Skeletal muscle tissue (tissue), 4 donors: Measurements from ENCODE around the gene PDGFB. TPM values are rescaled to one million over a fixed set of nuclear protein-coding genes. Genes with fewer than 3 reads are reported as not detected.

Source experiments
- H3K27ac ChIP-seq: one replicate; pipeline ENCODE4 v1.7.0; 2013; ENCODE audit warnings: mild to moderate bottlenecking, low read depth, low read length, inconsistent platforms
- H3K27me3 ChIP-seq, 3 donors: one replicate each; pipeline ENCODE4 v1.7.0; 2013; ENCODE audit warnings: low read length in 3 of 3; ENCODE audit not compliant: control insufficient read depth in 3 of 3, insufficient read depth in 3 of 3
- H3K36me3 ChIP-seq, 3 donors: one replicate each; pipeline ENCODE4 v1.7.0; 2013; ENCODE audit warnings: low read length in 3 of 3; ENCODE audit not compliant: control insufficient read depth in 3 of 3, insufficient read depth in 3 of 3
- H3K4me1 ChIP-seq, 3 donors: one replicate each; pipeline ENCODE4 v1.7.0; 2013; ENCODE audit warnings: low read length in 3 of 3, mild to moderate bottlenecking in 3 of 3; ENCODE audit not compliant: control insufficient read depth in 3 of 3, insufficient read depth in 3 of 3
- H3K4me3 ChIP-seq, 3 donors: one replicate each; pipeline ENCODE4 v1.7.0; 2013; ENCODE audit warnings: low read length in 3 of 3
- H3K9ac ChIP-seq, 3 donors: one replicate each; pipeline ENCODE4 v1.7.0; 2013; ENCODE audit warnings: low read length in 3 of 3, mild to moderate bottlenecking in 3 of 3, moderate library complexity in 2 of 3, low read depth in 1 of 3
- H3K9me3 ChIP-seq, 3 donors: one replicate each; pipeline ENCODE4 v1.7.0; 2013; ENCODE audit warnings: low read length in 3 of 3; ENCODE audit not compliant: control insufficient read depth in 3 of 3
- total RNA-seq: library from RNA; depleted of rRNA; stranded (reverse); fragments of >200 nt; gene quantifications from one replicate; pipeline ENCODE4 v1.2.3, GENCODE V29; 2014
- donor health status: Osteomylitis.

The PDGFB gene
- total RNA-seq, 1 donor from 2014 or later = 8.9 TPM

GRCh38 chr22:39229075-39229474 is 15.7 kb downstream of the PDGFB start:
- Histone ChIP-seq H3K4me1 (peaks cover 27 to 53% (median 48%) of the 10 kb centered on the region in 3 donors), H3K9me3 (no peaks in the 10 kb centered on the region), H3K27ac (no peak overlapping the region), H3K36me3 (peaks cover 25 to 65% (median 48%) of the 10 kb centered on the region in 3 donors), H3K27me3 (no peaks in the 10 kb centered on the region), H3K4me3 (no peak overlapping the region), H3K9ac (no peak overlapping the region)

- Histone ChIP-seq H3K4me1 (peaks cover 15 to 39% (median 35%) of the 10 kb centered on the region in 3 donors), H3K27ac (peak overlapping the region; percentile 77), H3K27me3 (no peaks in the 10 kb centered on the region), H3K4me3 (no peak overlapping the region), H3K9ac (peak overlapping the region in 2 of 3 donors; percentile 19 to 79), H3K36me3 (peaks cover 27 to 74% (median 55%) of the 10 kb centered on the region in 3 donors), H3K9me3 (no peaks in the 10 kb centered on the region)
Measured at GRCh38 chr22:39227542-39228272, 17.1 kb downstream of the PDGFB start.

GRCh38 chr22:39226353-39226752 is 18.4 kb downstream of the PDGFB start:
- Histone ChIP-seq H3K27ac (no peak overlapping the region), H3K36me3 (peaks cover 25 to 72% (median 58%) of the 10 kb centered on the region in 3 donors), H3K9me3 (no peaks in the 10 kb centered on the region), H3K4me3 (no peak overlapping the region), H3K4me1 (peaks cover 4 to 26% (median 22%) of the 10 kb centered on the region in 3 donors), H3K27me3 (no peaks in the 10 kb centered on the region), H3K9ac (no peak overlapping the region)

GRCh38 chr22:39225591-39225990 is 19.2 kb downstream of the PDGFB start:
- no peak overlapping the region for H3K4me3 ChIP-seq
- H3K27me3 ChIP-seq = no peaks in the 10 kb centered on the region
- no peak overlapping the region for H3K9ac ChIP-seq
- no peaks in the 10 kb centered on the region for H3K9me3 ChIP-seq
- no peak overlapping the region for H3K27ac ChIP-seq
- peaks cover 22 to 64% (median 51%) of the 10 kb centered on the region in 3 donors for H3K36me3 ChIP-seq
- H3K4me1 ChIP-seq = peaks cover 4 to 18% (median 15%) of the 10 kb centered on the region in 3 donors

- Histone ChIP-seq H3K9me3 (no peaks in the 10 kb centered on the region), H3K36me3 (peaks cover 22 to 58% (median 44%) of the 10 kb centered on the region in 3 donors), H3K4me1 (peaks cover 4 to 14% (median 11%) of the 10 kb centered on the region in 3 donors), H3K4me3 (no peak overlapping the region), H3K27me3 (no peaks in the 10 kb centered on the region), H3K9ac (no peak overlapping the region), H3K27ac (no peak overlapping the region)
Measured at GRCh38 chr22:39224550-39224949, 20.2 kb downstream of the PDGFB start.

- peaks cover 22 to 54% (median 37%) of the 10 kb centered on the region in 3 donors for H3K36me3 ChIP-seq
- H3K4me1 ChIP-seq = peaks cover 4 to 12% (median 10%) of the 10 kb centered on the region in 3 donors
- H3K9me3 ChIP-seq = no peaks in the 10 kb centered on the region
- H3K27me3 ChIP-seq = no peaks in the 10 kb centered on the region
- no peak overlapping the region for H3K27ac ChIP-seq
- H3K9ac ChIP-seq = no peak overlapping the region
- H3K4me3 ChIP-seq = no peak overlapping the region
Measured at GRCh38 chr22:39223091-39223710, 21.6 kb downstream of the PDGFB start.

- H3K27ac ChIP-seq = no peak overlapping the region
- no peaks in the 10 kb centered on the region for H3K9me3 ChIP-seq
- H3K4me1 ChIP-seq = peaks cover 0 to 2% (median 0%) of the 10 kb centered on the region in 3 donors
- no peaks in the 10 kb centered on the region for H3K27me3 ChIP-seq
- H3K4me3 ChIP-seq = no peak overlapping the region
- H3K36me3 ChIP-seq = peaks cover 22 to 45% (median 33%) of the 10 kb centered on the region in 3 donors
- H3K9ac ChIP-seq = no peak overlapping the region
Measured at GRCh38 chr22:39221999-39222686, 22.6 kb downstream of the PDGFB start.

- H3K9ac ChIP-seq = no peak overlapping the region
- H3K9me3 ChIP-seq = no peaks in the 10 kb centered on the region
- H3K4me1 ChIP-seq = peaks cover 0 to under 1% (median 0%) of the 10 kb centered on the region in 3 donors
- no peak overlapping the region for H3K4me3 ChIP-seq
- H3K27me3 ChIP-seq = no peaks in the 10 kb centered on the region
- no peak overlapping the region for H3K27ac ChIP-seq
- H3K36me3 ChIP-seq = peaks cover 22 to 39% (median 31%) of the 10 kb centered on the region in 3 donors
Measured at GRCh38 chr22:39220890-39221850, 23.6 kb downstream of the PDGFB start.

GRCh38 chr22:39220450-39220849 is 24.3 kb downstream of the PDGFB start:
- Histone ChIP-seq H3K36me3 (peaks cover 16 to 32% (median 25%) of the 10 kb centered on the region in 3 donors), H3K9ac (no peak overlapping the region), H3K9me3 (no peaks in the 10 kb centered on the region), H3K27ac (no peak overlapping the region), H3K4me3 (no peak overlapping the region), H3K27me3 (no peaks in the 10 kb centered on the region), H3K4me1 (peaks cover 0 to 3% (median 0%) of the 10 kb centered on the region in 3 donors)
